Endothelial cell of umbilical vein (primary cell): ENCODE measurements around the gene MBTD1. TPM values are rescaled to one million over a fixed set of nuclear protein-coding genes. Genes with fewer than 3 reads are reported as not detected.

Experiments used
- BruUV-seq: library from RNA; stranded (reverse); fragments of 400-500 nt; replicated peaks from 2 replicates; lab custom pipeline; 2021; lab: Mats Ljungman, UMichigan
- CTCF ChIA-PET: fragments of 300-600, 350-600 bp; sonication (Branson Sonifier 250); formaldehyde crosslinking; loops from one replicate; lab custom pipeline; 2021; ENCODE audit warnings: antibody characterized with exemption, inconsistent platforms; lab: Charles Lee
- POLR2A ChIA-PET: fragments of 300-600, 350-600 bp; sonication (Branson Sonifier 250); formaldehyde crosslinking; loops from one replicate; lab custom pipeline; 2021; ENCODE audit warnings: antibody characterized with exemption, inconsistent platforms; lab: Charles Lee
- DNase-seq: peaks from one replicate; pipeline ENCODE4 v3.0.0-alpha.2; 2011; ENCODE audit warnings: low read depth, low spot score
- FAIRE-seq: peaks from 2 replicates; lab custom pipeline; 2011; peaks lifted over from hg19 to GRCh38; lab: Jason Lieb, UNC
- H2AFZ ChIP-seq: 2 replicates; pipeline ENCODE4 v1.6.0; 2012; ENCODE audit warnings: low read depth, low read length, control low read depth, inconsistent platforms
- H3K27ac ChIP-seq: 2 replicates; pipeline ENCODE4 v1.5.1; 2011; ENCODE audit warnings: low read depth, mild to moderate bottlenecking, control low read depth, low read length, moderate library complexity; ENCODE audit not compliant: insufficient read depth
- H3K27me3 ChIP-seq, 2 experiments: 2 replicates each; pipeline versions ENCODE4 v1.6.0 to v1.6.1; 2011; ENCODE audit warnings: low read length in 2 of 2, mixed read lengths in 1 of 2; ENCODE audit not compliant: control insufficient read depth in 2 of 2, insufficient read depth in 2 of 2
- H3K36me3 ChIP-seq, 2 experiments: 2 replicates in 1 of 2; 3 replicates in 1 of 2; pipeline ENCODE4 v1.5.1; 2011; ENCODE audit warnings: low read length in 2 of 2, mild to moderate bottlenecking in 1 of 2, moderate library complexity in 1 of 2; ENCODE audit not compliant: control insufficient read depth in 2 of 2, insufficient read depth in 2 of 2; ENCODE audit errors: extremely low read depth in 1 of 2
- H3K4me1 ChIP-seq: 3 replicates; pipeline ENCODE4 v1.5.1; 2011; ENCODE audit warnings: mild to moderate bottlenecking, low read length; ENCODE audit not compliant: control insufficient read depth, insufficient read depth; ENCODE audit errors: extremely low read depth
- H3K4me2 ChIP-seq: 2 replicates; pipeline ENCODE4 v1.6.1; 2011; ENCODE audit warnings: low read length, control low read depth, mixed read lengths; ENCODE audit not compliant: insufficient read depth
- H3K4me3 ChIP-seq, 3 experiments: fragments of 200-600 bp in 1 of 3; sonication (generic), shearing (Covaris generic) in 1 of 3; replicated peaks in 1 of 3; 2 replicates each; pipeline ENCODE4 v1.5.1; 2011 to 2016; ENCODE audit warnings: control low read depth in 3 of 3, low read length in 3 of 3, mild to moderate bottlenecking in 2 of 3, inconsistent platforms in 1 of 3, low read depth in 1 of 3, moderate library complexity in 1 of 3; ENCODE audit not compliant: insufficient read depth in 1 of 3
- H3K79me2 ChIP-seq: 2 replicates; pipeline ENCODE4 v1.6.0; 2012; ENCODE audit warnings: low read length, inconsistent platforms; ENCODE audit not compliant: control insufficient read depth, insufficient read depth
- H3K9ac ChIP-seq: replicated peaks from 2 replicates; pipeline ENCODE3; 2011; ENCODE audit warnings: low read length, control low read depth; ENCODE audit not compliant: insufficient read depth; ENCODE audit errors: extremely low read depth
- H3K9me1 ChIP-seq: replicated peaks from 3 replicates; pipeline ENCODE4 v1.6.0; 2011; ENCODE audit warnings: mild to moderate bottlenecking, low read length; ENCODE audit not compliant: control insufficient read depth, insufficient read depth; ENCODE audit errors: extremely low read depth
- H3K9me3 ChIP-seq: replicated peaks from 2 replicates; pipeline ENCODE4 v1.5.1; 2012; ENCODE audit warnings: low read length, inconsistent platforms; ENCODE audit not compliant: control insufficient read depth, insufficient read depth
- H4K20me1 ChIP-seq: replicated peaks from 2 replicates; pipeline ENCODE3; 2011; ENCODE audit warnings: mild to moderate bottlenecking, low read length; ENCODE audit not compliant: control insufficient read depth, insufficient read depth; ENCODE audit errors: extremely low read depth
- CTCF ChIP-seq, 2 donors: IDR thresholded peaks; 1 replicate in 1 of 2; 2 replicates in 1 of 2; pipeline ENCODE4 v1.5.1; 2011; ENCODE audit warnings: low read length in 2 of 2, mild to moderate bottlenecking in 2 of 2, moderate library complexity in 2 of 2, control low read depth in 1 of 2, inconsistent platforms in 1 of 2, low read depth in 1 of 2; ENCODE audit not compliant: insufficient read depth in 1 of 2; ENCODE audit errors: extremely low read depth in 1 of 2
- EZH2 ChIP-seq: IDR thresholded peaks from 2 replicates; pipeline ENCODE4 v1.6.1; 2012; ENCODE audit warnings: borderline replicate concordance, low read depth, mild to moderate bottlenecking, moderate library complexity, low read length, inconsistent platforms; ENCODE audit not compliant: severe bottlenecking
- FOS ChIP-seq: IDR thresholded peaks from 2 replicates; pipeline ENCODE4 v1.6.1; 2011; ENCODE audit warnings: mild to moderate bottlenecking, low read length, moderate library complexity, borderline replicate concordance; ENCODE audit not compliant: insufficient read depth
- GATA2 ChIP-seq: IDR thresholded peaks from 2 replicates; pipeline ENCODE4 v1.7.0; 2011; ENCODE audit warnings: low read depth, mild to moderate bottlenecking, moderate library complexity, mixed read lengths, low read length; ENCODE audit not compliant: insufficient read length, insufficient read depth
- JUN ChIP-seq: IDR thresholded peaks from 2 replicates; pipeline ENCODE4 v1.6.1; 2011; ENCODE audit warnings: borderline replicate concordance, low read depth; ENCODE audit not compliant: insufficient read length, insufficient read depth
- MAX ChIP-seq: IDR thresholded peaks from 2 replicates; pipeline ENCODE4 v1.6.1; 2011; ENCODE audit not compliant: insufficient read depth, insufficient read length
- MYC ChIP-seq: IDR thresholded peaks from one replicate; pipeline ENCODE4 v1.6.1; 2011; ENCODE audit warnings: mild to moderate bottlenecking, low read depth, low read length
- POLR2A ChIP-seq: IDR thresholded peaks from 2 replicates; pipeline ENCODE4 v1.6.1; 2012; ENCODE audit warnings: low read depth, mild to moderate bottlenecking, control low read depth, low read length
- POLR2AphosphoS5 ChIP-seq: IDR thresholded peaks from 2 replicates; pipeline ENCODE4 v1.6.1; 2012; ENCODE audit warnings: low read depth, mild to moderate bottlenecking, control low read depth, low read length, moderate library complexity; ENCODE audit not compliant: insufficient read depth
- dilution Hi-C: fragments of 300-500 bp; cut with MboI; formaldehyde crosslinking; loops from one replicate; pipeline ENCODE4 v1.15.0; 2019; ENCODE audit warnings: low sequenced_read_pairs; ENCODE audit not compliant: extremely low pct_ligation_motif_present
- intact Hi-C: fragments of 100-400 bp; cut with micrococcal nuclease; formaldehyde crosslinking; loops from one replicate; pipeline ENCODE4 v1.10.0; 2022
- polyA plus RNA-seq, 4 experiments: library from polyadenylated mRNA; depleted of rRNA in 3 of 4; stranded (reverse) in 3 of 4; unstranded in 1 of 4; fragments of >200 nt; gene quantifications; 2 replicates each; pipeline versions ENCODE4 v1.2.1 to v1.2.3, GENCODE V29; 2011 to 2012; ENCODE audit warnings: missing spikeins in 1 of 4
- total RNA-seq: library from RNA; stranded (reverse); gene quantifications from 2 replicates; pipeline ENCODE4 v1.2.3, GENCODE V29; 2021

The MBTD1 gene
- total and polyA plus RNA-seq, 2 donors (not counting 3 experiments of a cell fraction or from before 2014, with no cell fraction given): 4.8 to 14.0 TPM

GRCh38 chr17:51147650-51148049 is 112.2 kb downstream of the MBTD1 start:
- dilution Hi-C loops (no loop called here), intact Hi-C loops (no loop called here)
- BruUV-seq: no TSS peak
- ChIA-PET CTCF (interaction anchor here (0.6 to 1.0 kb wide), 2 partner anchors 30 to 147 kb away, joined by 3 to 5 read pairs; no protein-coding TSS in a partner anchor), POLR2A (interaction anchor here (0.7 kb wide), 1 partner anchor 147 kb away, joined by 3 read pairs; no protein-coding TSS in a partner anchor)
- H3K4me3 ChIP-seq: no peak overlapping the region
- no peak overlapping the region for H3K27ac ChIP-seq
- TF ChIP-seq GATA2 (no peak), POLR2AphosphoS5 (no peak), POLR2A (no peak), CTCF (IDR thresholded peaks at IDR 0.05; ENCODE audit: extremely low read depth in 1 of 2, insufficient read depth in 1 of 2, low read depth in 1 of 2, low read length in 2 of 2) (no peak), FOS (no peak), EZH2 (no peak), JUN (no peak), MAX (no peak), MYC (no peak)
- no peaks in the 10 kb centered on the region for H3K36me3 ChIP-seq
- no peaks in the 10 kb centered on the region for H3K27me3 ChIP-seq
- H3K79me2 ChIP-seq: no peaks in the 10 kb centered on the region
- no peak overlapping the region for H2AFZ ChIP-seq
- no peaks in the 10 kb centered on the region for H3K9me1 ChIP-seq
- H3K4me2 ChIP-seq: no peak overlapping the region
- DNase-seq (no peak), FAIRE-seq (peak; percentile 4)
- no peaks in the 10 kb centered on the region for H4K20me1 ChIP-seq
- peaks cover 2% of the 10 kb centered on the region for H3K4me1 ChIP-seq
- H3K9me3 ChIP-seq: no peaks in the 10 kb centered on the region
- H3K9ac ChIP-seq: no peak overlapping the region
